ENCODE measurements around the gene TRAPPC10.

TRAPPC10 gene

DNA sequence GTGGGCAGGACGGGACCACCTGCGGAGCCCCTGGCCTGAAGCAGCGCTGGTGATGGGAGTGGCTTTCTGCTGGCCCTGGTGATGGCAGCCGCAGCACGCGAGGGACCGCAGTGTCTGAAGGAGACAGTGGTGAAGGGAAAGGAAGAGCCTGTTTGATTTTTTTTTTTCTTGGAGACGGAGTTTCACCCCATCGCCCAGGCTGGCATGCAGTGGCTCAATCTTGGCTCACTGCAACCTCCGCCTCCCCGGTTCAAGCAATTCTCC is 40.2 kb upstream of the TRAPPC10 start:
- TF ChIP-seq, protein P1, sequence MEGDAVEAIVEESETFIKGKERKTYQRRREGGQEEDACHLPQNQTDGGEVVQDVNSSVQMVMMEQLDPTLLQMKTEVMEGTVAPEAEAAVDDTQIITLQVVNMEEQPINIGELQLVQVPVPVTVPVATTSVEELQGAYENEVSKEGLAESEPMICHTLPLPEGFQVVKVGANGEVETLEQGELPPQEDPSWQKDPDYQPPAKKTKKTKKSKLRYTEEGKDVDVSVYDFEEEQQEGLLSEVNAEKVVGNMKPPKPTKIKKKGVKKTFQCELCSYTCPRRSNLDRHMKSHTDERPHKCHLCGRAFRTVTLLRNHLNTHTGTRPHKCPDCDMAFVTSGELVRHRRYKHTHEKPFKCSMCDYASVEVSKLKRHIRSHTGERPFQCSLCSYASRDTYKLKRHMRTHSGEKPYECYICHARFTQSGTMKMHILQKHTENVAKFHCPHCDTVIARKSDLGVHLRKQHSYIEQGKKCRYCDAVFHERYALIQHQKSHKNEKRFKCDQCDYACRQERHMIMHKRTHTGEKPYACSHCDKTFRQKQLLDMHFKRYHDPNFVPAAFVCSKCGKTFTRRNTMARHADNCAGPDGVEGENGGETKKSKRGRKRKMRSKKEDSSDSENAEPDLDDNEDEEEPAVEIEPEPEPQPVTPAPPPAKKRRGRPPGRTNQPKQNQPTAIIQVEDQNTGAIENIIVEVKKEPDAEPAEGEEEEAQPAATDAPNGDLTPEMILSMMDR (IDR thresholded peaks at IDR 0.05; ENCODE audit: insufficient read depth, low read length) = no peak
- no peak for DNase-seq (ENCODE audit: low read depth in 1 of 2, low spot score in 1 of 2)
- Histone ChIP-seq H3K27me3 (ENCODE audit: insufficient read depth, poor library complexity, severe bottlenecking) (no peaks in the 10 kb centered on the region), H3K4me3 (replicated peaks; ENCODE audit: insufficient read depth, low read length) (no peak overlapping the region), H3K27ac (replicated peaks) (no peak overlapping the region)

DNA sequence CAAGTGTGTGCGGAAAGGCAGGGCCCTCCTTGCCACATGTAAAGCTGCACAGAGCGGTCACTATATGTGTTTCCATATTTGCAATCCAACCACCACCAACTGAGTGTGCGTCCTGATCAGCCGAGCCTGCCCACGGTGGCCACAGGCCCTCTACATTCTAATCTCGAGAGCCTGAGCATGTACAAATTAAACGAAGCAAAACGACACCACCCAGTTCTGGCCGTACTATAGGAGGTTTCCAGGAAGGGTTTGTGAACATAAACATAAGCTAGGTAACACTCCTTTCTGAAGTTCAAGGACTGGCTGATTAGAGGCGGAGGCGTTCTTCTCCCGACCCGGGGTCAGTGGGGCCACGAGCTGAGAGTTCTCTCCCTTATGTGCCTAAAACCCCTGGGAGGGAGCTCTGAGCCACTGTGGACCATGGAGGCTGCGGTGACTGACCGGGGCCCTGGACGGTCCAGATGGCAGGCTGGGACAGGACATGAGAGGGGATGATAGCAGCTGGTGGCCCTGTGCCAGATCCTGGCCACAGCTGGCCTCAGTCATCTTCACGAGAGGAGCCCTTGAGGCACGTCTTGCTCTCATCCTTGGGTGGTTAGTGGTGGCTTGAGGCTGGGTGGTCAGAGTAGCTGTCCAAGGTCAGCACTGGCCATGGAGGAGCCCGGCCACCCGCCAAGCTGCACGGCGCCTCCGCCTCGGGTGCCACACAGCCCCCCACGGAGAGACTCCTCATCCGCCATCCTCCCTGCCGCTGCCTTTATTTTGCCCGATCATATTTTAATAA is 39.1 kb upstream of the TRAPPC10 start:
- TF ChIP-seq, protein P2, sequence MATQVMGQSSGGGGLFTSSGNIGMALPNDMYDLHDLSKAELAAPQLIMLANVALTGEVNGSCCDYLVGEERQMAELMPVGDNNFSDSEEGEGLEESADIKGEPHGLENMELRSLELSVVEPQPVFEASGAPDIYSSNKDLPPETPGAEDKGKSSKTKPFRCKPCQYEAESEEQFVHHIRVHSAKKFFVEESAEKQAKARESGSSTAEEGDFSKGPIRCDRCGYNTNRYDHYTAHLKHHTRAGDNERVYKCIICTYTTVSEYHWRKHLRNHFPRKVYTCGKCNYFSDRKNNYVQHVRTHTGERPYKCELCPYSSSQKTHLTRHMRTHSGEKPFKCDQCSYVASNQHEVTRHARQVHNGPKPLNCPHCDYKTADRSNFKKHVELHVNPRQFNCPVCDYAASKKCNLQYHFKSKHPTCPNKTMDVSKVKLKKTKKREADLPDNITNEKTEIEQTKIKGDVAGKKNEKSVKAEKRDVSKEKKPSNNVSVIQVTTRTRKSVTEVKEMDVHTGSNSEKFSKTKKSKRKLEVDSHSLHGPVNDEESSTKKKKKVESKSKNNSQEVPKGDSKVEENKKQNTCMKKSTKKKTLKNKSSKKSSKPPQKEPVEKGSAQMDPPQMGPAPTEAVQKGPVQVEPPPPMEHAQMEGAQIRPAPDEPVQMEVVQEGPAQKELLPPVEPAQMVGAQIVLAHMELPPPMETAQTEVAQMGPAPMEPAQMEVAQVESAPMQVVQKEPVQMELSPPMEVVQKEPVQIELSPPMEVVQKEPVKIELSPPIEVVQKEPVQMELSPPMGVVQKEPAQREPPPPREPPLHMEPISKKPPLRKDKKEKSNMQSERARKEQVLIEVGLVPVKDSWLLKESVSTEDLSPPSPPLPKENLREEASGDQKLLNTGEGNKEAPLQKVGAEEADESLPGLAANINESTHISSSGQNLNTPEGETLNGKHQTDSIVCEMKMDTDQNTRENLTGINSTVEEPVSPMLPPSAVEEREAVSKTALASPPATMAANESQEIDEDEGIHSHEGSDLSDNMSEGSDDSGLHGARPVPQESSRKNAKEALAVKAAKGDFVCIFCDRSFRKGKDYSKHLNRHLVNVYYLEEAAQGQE (IDR thresholded peaks at IDR 0.05; ENCODE audit: insufficient replicate concordance, low read depth) = no peak
- TF ChIP-seq, protein P1 (IDR thresholded peaks at IDR 0.05; ENCODE audit: insufficient read depth, low read length) = no peak
- TF ChIP-seq GABPA (IDR thresholded peaks at IDR 0.05; ENCODE audit: low read depth) (no peak), SPI1 (IDR thresholded peaks at IDR 0.05; ENCODE audit: borderline replicate concordance, low read depth) (no peak), POLR2AphosphoS5 (IDR thresholded peaks at IDR 0.05; ENCODE audit: low read depth) (no peak)
- Histone ChIP-seq H3K27me3 (ENCODE audit: insufficient read depth, poor library complexity, severe bottlenecking) (no peaks in the 10 kb centered on the region), H3K27ac (replicated peaks) (no peak overlapping the region), H3K4me3 (replicated peaks; ENCODE audit: insufficient read depth, low read length) (no peak overlapping the region)
- DNase-seq (ENCODE audit: low read depth in 1 of 2, low spot score in 1 of 2) = no peak

DNA sequence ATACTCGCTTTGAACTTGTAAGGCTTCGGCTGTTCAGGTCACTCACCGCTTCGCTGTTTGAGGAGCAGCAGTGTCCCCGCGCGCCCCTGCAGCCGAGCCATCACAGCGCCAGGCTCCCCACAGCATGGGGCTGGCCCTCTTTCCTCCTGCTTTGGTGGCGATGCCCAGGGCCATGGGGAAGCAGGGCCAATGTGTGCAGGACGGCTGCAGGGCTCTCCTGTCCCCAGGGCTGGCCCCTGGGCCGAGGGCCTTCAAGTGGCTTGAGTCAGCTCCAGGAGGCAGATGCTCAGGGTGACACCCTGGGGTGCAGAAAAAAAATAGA is 38.5 kb upstream of the TRAPPC10 start:
- Histone ChIP-seq H3K27ac (replicated peaks) (no peak overlapping the region), H3K27me3 (ENCODE audit: insufficient read depth, poor library complexity, severe bottlenecking) (no peaks in the 10 kb centered on the region), H3K4me3 (replicated peaks; ENCODE audit: insufficient read depth, low read length) (no peak overlapping the region)
- TF ChIP-seq, protein P2 (IDR thresholded peaks at IDR 0.05; ENCODE audit: insufficient replicate concordance, low read depth) = no peak
- TF ChIP-seq GABPA (IDR thresholded peaks at IDR 0.05; ENCODE audit: low read depth) (no peak), POLR2AphosphoS5 (IDR thresholded peaks at IDR 0.05; ENCODE audit: low read depth) (no peak), SPI1 (IDR thresholded peaks at IDR 0.05; ENCODE audit: borderline replicate concordance, low read depth) (no peak)
- TF ChIP-seq, protein P1 (IDR thresholded peaks at IDR 0.05; ENCODE audit: insufficient read depth, low read length) = no peak
- DNase-seq (ENCODE audit: low read depth in 1 of 2, low spot score in 1 of 2) = no peak

DNA sequence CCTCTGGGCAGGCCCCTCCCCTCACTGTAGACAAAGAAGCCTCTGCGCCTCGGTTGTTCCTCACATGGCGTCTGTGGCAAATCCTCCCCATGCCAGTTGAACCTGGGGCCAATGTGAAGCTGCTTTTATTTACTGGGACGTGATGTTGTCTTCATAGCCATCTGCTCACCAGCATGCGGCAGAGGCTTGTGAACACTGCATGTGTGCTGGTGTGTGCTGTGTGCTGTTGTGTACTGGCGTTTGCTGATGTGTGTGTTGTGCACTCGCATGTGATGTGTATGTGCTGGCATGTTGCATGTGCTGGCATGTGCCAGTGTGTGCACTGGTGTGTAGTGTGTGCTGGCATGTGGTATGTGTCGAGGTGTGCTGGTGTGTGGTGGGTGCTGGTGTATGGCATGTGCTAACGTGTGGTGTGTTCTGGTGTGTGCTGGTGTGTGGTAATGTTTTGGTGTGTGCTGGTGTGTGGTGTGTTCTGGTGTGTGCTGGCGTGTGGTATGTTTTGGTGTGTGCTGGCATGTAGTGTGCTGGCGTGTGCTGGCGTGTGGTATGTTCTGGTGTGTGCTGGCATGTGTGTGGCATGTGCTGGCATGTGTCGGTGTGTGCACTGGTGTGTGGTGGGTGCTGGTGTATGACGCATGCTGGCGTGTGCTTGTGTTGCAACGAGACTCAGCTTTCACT is 37.2 kb upstream of the TRAPPC10 start:
- TF ChIP-seq, protein P2 (IDR thresholded peaks at IDR 0.05; ENCODE audit: insufficient replicate concordance, low read depth) = no peak
- no peak; the same call in 1 of the 2 replicates for TF ChIP-seq POLR2AphosphoS5 (IDR thresholded peaks at IDR 0.05; ENCODE audit: low read depth)
- TF ChIP-seq, protein P1 (IDR thresholded peaks at IDR 0.05; ENCODE audit: insufficient read depth, low read length) = no peak
- no peak for TF ChIP-seq GABPA (IDR thresholded peaks at IDR 0.05; ENCODE audit: low read depth)
- no peak for TF ChIP-seq SPI1 (IDR thresholded peaks at IDR 0.05; ENCODE audit: borderline replicate concordance, low read depth)
- DNase-seq (ENCODE audit: low read depth in 1 of 2, low spot score in 1 of 2) = no peak
- Histone ChIP-seq H3K27ac (replicated peaks) (no peak overlapping the region), H3K4me3 (replicated peaks; ENCODE audit: insufficient read depth, low read length) (no peak overlapping the region), H3K27me3 (ENCODE audit: insufficient read depth, poor library complexity, severe bottlenecking) (no peaks in the 10 kb centered on the region)
